GM10248 (cell line): ENCODE results near the gene RASGRP3.

Source experiments
- CTCF ChIA-PET: fragments of 300-600 bp; sonication (Branson Sonifier 250); formaldehyde crosslinking; extraction: SDS; loops from one replicate; lab custom pipeline; 2021; ENCODE audit warnings: antibody characterized with exemption; lab: Yijun Ruan, JAX
- POLR2A ChIA-PET: fragments of 350-650 bp; sonication (Branson Sonifier 250); formaldehyde crosslinking; extraction: SDS; loops from one replicate; lab custom pipeline; 2020; ENCODE audit warnings: antibody characterized with exemption; lab: Yijun Ruan, JAX
- DNase-seq: peaks from one replicate; pipeline ENCODE4 v3.0.0; 2012; ENCODE audit errors: extremely low spot score
- CTCF ChIP-seq: IDR thresholded peaks from 2 replicates; pipeline ENCODE4 v1.5.1; 2012; ENCODE audit warnings: mild to moderate bottlenecking, low read depth; ENCODE audit errors: extremely low read depth, missing control alignments, control extremely low read depth

The RASGRP3 gene

GRCh38 chr2:33442528-33443079, 33.8 kb upstream of the RASGRP3 start:
- no peak for DNase-seq
- ChIA-PET POLR2A (no interaction called here), CTCF (interaction anchor here (1.5 to 2.0 kb wide), 2 partner anchors 9 to 11 kb away, joined by 3 to 5 read pairs; no protein-coding TSS in a partner anchor)
- no peak for TF ChIP-seq CTCF

GRCh38 chr2:33443274-33443829, 33.1 kb upstream of the RASGRP3 start:
- POLR2A ChIA-PET: no interaction called here
- no peak for TF ChIP-seq CTCF
- DNase-seq: no peak
- CTCF ChIA-PET: interaction anchor here (1.4 kb wide), 2 partner anchors 18 to 32 kb away, joined by 5 to 8 read pairs; no protein-coding TSS in a partner anchor

GRCh38 chr2:33444967-33445366, 31.5 kb upstream of the RASGRP3 start:
- TF ChIP-seq CTCF: no peak
- ChIA-PET POLR2A (no interaction called here), CTCF (interaction anchor here (1.1 to 1.4 kb wide), 3 partner anchors 20 to 73 kb away, joined by 3 to 8 read pairs (median 5); no protein-coding TSS in a partner anchor)
- DNase-seq: no peak

GRCh38 chr2:33448220-33448899, 28.1 kb upstream of the RASGRP3 start:
- no peak for DNase-seq
- POLR2A ChIA-PET: no interaction called here
- CTCF ChIA-PET: no interaction called here
- TF ChIP-seq CTCF: no peak

- TF ChIP-seq CTCF: no peak
- ChIA-PET POLR2A (no interaction called here), CTCF (no interaction called here)
- no peak for DNase-seq
These were observed 25.2 kb upstream of the RASGRP3 start for GRCh38 chr2:33451214-33451613.

- ChIA-PET CTCF (interaction anchor here (1.3 kb wide), 1 partner anchor 24 kb away, joined by 3 read pairs; the partner anchor contains the start of gene RASGRP3), POLR2A (no interaction called here)
- DNase-seq: no peak
- TF ChIP-seq CTCF: no peak
These were observed 24.6 kb upstream of the RASGRP3 start for GRCh38 chr2:33451825-33452224.
